H9 (cell line): ENCODE data around the gene SLC4A5. TPM values are rescaled to one million over a fixed set of nuclear protein-coding genes. Genes with fewer than 3 reads are reported as not detected.

ENCODE experiments used
- DNase-seq: peaks from one replicate; pipeline ENCODE4 v3.0.0-alpha.2; 2017
- H2AFZ ChIP-seq: one replicate; pipeline ENCODE4 v1.6.1; 2013; ENCODE audit warnings: mild to moderate bottlenecking, low read length, control low read depth, moderate library complexity
- H2AK5ac ChIP-seq: 2 replicates; pipeline ENCODE4 v1.6.1; 2013; ENCODE audit warnings: low read length, control low read depth, mixed read lengths; ENCODE audit not compliant: insufficient read length
- H2BK120ac ChIP-seq: one replicate; pipeline ENCODE4 v1.6.1; 2013; ENCODE audit warnings: low read depth, mild to moderate bottlenecking, low read length, control low read depth, inconsistent platforms; ENCODE audit not compliant: poor library complexity, severe bottlenecking
- H2BK12ac ChIP-seq: 2 replicates; pipeline ENCODE4 v1.6.1; 2013; ENCODE audit warnings: low read length, control low read depth, mixed read lengths, low read depth; ENCODE audit not compliant: insufficient read length
- H2BK15ac ChIP-seq: 2 replicates; pipeline ENCODE4 v1.6.1; 2013; ENCODE audit warnings: low read depth, low read length, control low read depth
- H2BK20ac ChIP-seq: one replicate; pipeline ENCODE4 v1.6.1; 2013; ENCODE audit warnings: low read depth, mild to moderate bottlenecking, low read length, control low read depth, inconsistent platforms; ENCODE audit not compliant: poor library complexity, severe bottlenecking
- H2BK5ac ChIP-seq: 2 replicates; pipeline ENCODE4 v1.6.1; 2013; ENCODE audit warnings: low read length, control low read depth, mixed read lengths; ENCODE audit not compliant: insufficient read length
- H3K14ac ChIP-seq: 2 replicates; pipeline ENCODE4 v1.6.1; 2013; ENCODE audit warnings: low read length, control low read depth; ENCODE audit not compliant: insufficient read depth
- H3K18ac ChIP-seq: 2 replicates; pipeline ENCODE4 v1.6.1; 2013; ENCODE audit warnings: low read depth, mild to moderate bottlenecking, mixed read lengths, low read length, control low read depth; ENCODE audit not compliant: insufficient read length
- H3K23ac ChIP-seq: 2 replicates; pipeline ENCODE4 v1.6.1; 2013; ENCODE audit warnings: low read length, control low read depth, mixed read lengths, low read depth; ENCODE audit not compliant: insufficient read length
- H3K23me2 ChIP-seq: 2 replicates; pipeline ENCODE4 v1.6.1; 2013; ENCODE audit warnings: low read depth, mild to moderate bottlenecking, mixed read lengths, low read length, control low read depth; ENCODE audit not compliant: insufficient read length, poor library complexity, severe bottlenecking
- H3K27ac ChIP-seq: 2 replicates; pipeline ENCODE4 v1.5.1; 2013; ENCODE audit warnings: low read length, control low read depth, mixed read lengths, low read depth; ENCODE audit not compliant: insufficient read length
- H3K27me3 ChIP-seq: 2 replicates; pipeline ENCODE4 v1.6.1; 2013; ENCODE audit warnings: low read length, control low read depth, inconsistent platforms; ENCODE audit not compliant: insufficient read depth
- H3K4ac ChIP-seq: 2 replicates; pipeline ENCODE4 v1.6.1; 2013; ENCODE audit warnings: low read depth, mild to moderate bottlenecking, control low read depth, inconsistent platforms, low read length, moderate library complexity
- H3K4me1 ChIP-seq: 2 replicates; pipeline ENCODE4 v1.6.1; 2013; ENCODE audit warnings: low read length, control low read depth, inconsistent platforms; ENCODE audit not compliant: insufficient read depth
- H3K4me2 ChIP-seq: 2 replicates; pipeline ENCODE4 v1.6.1; 2013; ENCODE audit warnings: low read length, control low read depth, mixed read lengths; ENCODE audit not compliant: insufficient read length, insufficient read depth
- H3K56ac ChIP-seq: 2 replicates; pipeline ENCODE4 v1.6.1; 2013; ENCODE audit warnings: low read depth, mild to moderate bottlenecking, mixed read lengths, low read length, control low read depth; ENCODE audit not compliant: insufficient read length
- H3K79me1 ChIP-seq: 2 replicates; pipeline ENCODE4 v1.6.1; 2013; ENCODE audit warnings: low read depth, mild to moderate bottlenecking, moderate library complexity, low read length, control low read depth, inconsistent platforms; ENCODE audit not compliant: insufficient read depth, poor library complexity, severe bottlenecking
- H3K79me2 ChIP-seq: 2 replicates; pipeline ENCODE4 v1.6.1; 2013; ENCODE audit warnings: low read length, control low read depth, inconsistent platforms; ENCODE audit not compliant: insufficient read depth
- H3K9ac ChIP-seq: 2 replicates; pipeline ENCODE4 v1.6.1; 2013; ENCODE audit warnings: low read length, control low read depth, mixed read lengths; ENCODE audit not compliant: insufficient read length; ENCODE audit errors: extremely low read depth
- H3K9me3 ChIP-seq: one replicate; pipeline ENCODE4 v1.6.1; 2013; ENCODE audit warnings: low read depth, low read length, inconsistent platforms; ENCODE audit not compliant: control insufficient read depth
- H3T11ph ChIP-seq: one replicate; pipeline ENCODE4 v1.6.1; 2013; ENCODE audit warnings: mild to moderate bottlenecking, low read length, control low read depth, inconsistent platforms
- H4K20me1 ChIP-seq: one replicate; pipeline ENCODE4 v1.6.1; 2013; ENCODE audit not compliant: control insufficient read depth, insufficient read length, insufficient read depth
- H4K5ac ChIP-seq: 2 replicates; pipeline ENCODE4 v1.6.1; 2013; ENCODE audit warnings: low read depth, mild to moderate bottlenecking, mixed read lengths, low read length, control low read depth; ENCODE audit not compliant: insufficient read length
- H4K8ac ChIP-seq: replicated peaks from 2 replicates; pipeline ENCODE4 v1.6.1; 2013; ENCODE audit warnings: low read length, control low read depth, mixed read lengths, low read depth; ENCODE audit not compliant: insufficient read length
- H4K91ac ChIP-seq: 2 replicates; pipeline ENCODE4 v1.6.1; 2013; ENCODE audit warnings: low read depth, mild to moderate bottlenecking, moderate library complexity, mixed read lengths, low read length, control low read depth; ENCODE audit not compliant: insufficient read length
- H3K27ac Mint-ChIP-seq, 3 experiments: 2 replicates in 2 of 3; 3 replicates in 1 of 3; pipeline ENCODE4 v1.8.0; 2020 to 2021; ENCODE audit warnings: mixed read lengths in 3 of 3, mild to moderate bottlenecking in 1 of 3, moderate library complexity in 1 of 3
- H3K27me3 Mint-ChIP-seq: 2 replicates; pipeline ENCODE4 v1.8.0; 2021; ENCODE audit warnings: low read depth, mild to moderate bottlenecking, moderate library complexity, mixed read lengths
- H3K36me3 Mint-ChIP-seq, 3 experiments: 2 replicates in 2 of 3; 3 replicates in 1 of 3; pipeline ENCODE4 v1.8.0; 2020 to 2021; ENCODE audit warnings: low read depth in 3 of 3, mixed read lengths in 3 of 3; ENCODE audit not compliant: insufficient read depth in 1 of 3
- H3K4me1 Mint-ChIP-seq, 2 experiments: 2 replicates each; pipeline ENCODE4 v1.8.0; 2020; ENCODE audit warnings: mixed read lengths in 2 of 2
- H3K4me3 Mint-ChIP-seq, 2 experiments: 2 replicates in 1 of 2; 3 replicates in 1 of 2; pipeline ENCODE4 v1.8.0; 2020 to 2021; ENCODE audit warnings: mild to moderate bottlenecking in 2 of 2, mixed read lengths in 2 of 2, moderate library complexity in 1 of 2
- H3K9me3 Mint-ChIP-seq, 2 experiments: 2 replicates in 1 of 2; 3 replicates in 1 of 2; pipeline ENCODE4 v1.8.0; 2020; ENCODE audit warnings: mild to moderate bottlenecking in 2 of 2, mixed read lengths in 2 of 2, moderate library complexity in 1 of 2
- CTCF ChIP-seq: fragments of 200-600 bp; sonication (generic); conservative IDR thresholded peaks from 3 replicates; pipeline ENCODE4 v1.8.0; 2021; ENCODE audit warnings: antibody characterized with exemption, mild to moderate bottlenecking
- WGBS: extraction: QIAGEN DNeasy Blood & Tissue Kit; methylation state at CpG from one replicate; pipeline ENCODE4 v1.1.7; 2013; ENCODE audit warnings: missing lambda C conversion rate, low lambda C conversion rate, mixed read lengths; ENCODE audit not compliant: insufficient read length; ENCODE audit errors: extremely low coverage; 5-methylcytosine and 5-hydroxymethylcytosine counted together
- total RNA-seq: library from RNA; stranded (reverse); gene quantifications from 2 replicates; pipeline ENCODE4 v1.2.1, GENCODE V29; 2021

Gene SLC4A5
- total RNA-seq, 1 experiment from 2014 or later, result 0.50 TPM

GRCh38 chr2:74347742-74348141, 4.5 kb upstream of the SLC4A5 start:
- peaks cover 2% of the 10 kb centered on the region; the same call in 1 of the 2 replicates for H3K27me3 Mint-ChIP-seq
- no peak overlapping the region for H2BK12ac ChIP-seq
- no peak overlapping the region for H3K23ac ChIP-seq
- TF ChIP-seq CTCF, result no peak
- H3K4me3 Mint-ChIP-seq, result no peak overlapping the region
- no peaks in the 10 kb centered on the region for H4K20me1 ChIP-seq
- no peak overlapping the region for H3T11ph ChIP-seq
- H3K4me2 ChIP-seq, result no peak overlapping the region
- no peaks in the 10 kb centered on the region for H3K79me2 ChIP-seq
- no peaks in the 10 kb centered on the region for H3K79me1 ChIP-seq
- H2BK20ac ChIP-seq, result no peak overlapping the region
- no peak overlapping the region for H4K8ac ChIP-seq
- no peak overlapping the region for H3K14ac ChIP-seq
- no peak overlapping the region for H2BK120ac ChIP-seq
- no peak overlapping the region for H4K5ac ChIP-seq
- no peak overlapping the region for H2BK15ac ChIP-seq
- no peaks in the 10 kb centered on the region for H3K9me3 ChIP-seq
- no peak overlapping the region for H3K9ac ChIP-seq
- no peak overlapping the region for H2AK5ac ChIP-seq
- H2AFZ ChIP-seq, result no peak overlapping the region
- H3K27me3 ChIP-seq, result no peaks in the 10 kb centered on the region
- no peak for DNase-seq
- no peaks in the 10 kb centered on the region for H3K36me3 Mint-ChIP-seq
- H3K4me1 Mint-ChIP-seq, result 0 out of 4 replicates have a peak, but pooled peaks cover 0 to 3% of the 10 kb centered on the region in 2 experiments
- no peak overlapping the region for H3K27ac ChIP-seq
- no peak overlapping the region for H3K18ac ChIP-seq
- H3K56ac ChIP-seq, result no peak overlapping the region
- no CpG with 5 or more reads among the region's 3 CpGs for WGBS
- H3K9me3 Mint-ChIP-seq, result no peaks in the 10 kb centered on the region
- no peaks in the 10 kb centered on the region for H3K4me1 ChIP-seq
- no peak overlapping the region for H3K4ac ChIP-seq
- no peaks in the 10 kb centered on the region for H3K23me2 ChIP-seq
- H3K27ac Mint-ChIP-seq, result no peak overlapping the region
- no peak overlapping the region for H2BK5ac ChIP-seq
- H4K91ac ChIP-seq, result no peak overlapping the region
